HepG2 (cell line): ENCODE data around the gene AMPD2. TPM values are rescaled to one million over a fixed set of nuclear protein-coding genes. Genes with fewer than 3 reads are reported as not detected.

ENCODE experiments used
- ATAC-seq: fragments of 200-7000 bp; cut with Tn5 transposase; 3 replicates; pipeline ENCODE4 v1.9.1; 2020; ENCODE audit warnings: mild to moderate bottlenecking, moderate library complexity
- BruUV-seq: library from RNA; stranded (reverse); fragments of 400-500 nt; replicated peaks from 2 replicates; lab custom pipeline; 2021; lab: Mats Ljungman, UMichigan
- CTCF ChIA-PET: fragments of 300-600 bp; formaldehyde crosslinking; extraction: SDS; loops from one replicate; lab custom pipeline; 2021; ENCODE audit warnings: low total read pairs, inconsistent platforms, low intra/inter-chr PET ratio; lab: Yijun Ruan, JAX
- POLR2A ChIA-PET: fragments of 350-600 bp; sonication (Branson Sonifier 250); formaldehyde crosslinking; loops from one replicate; lab custom pipeline; 2020; ENCODE audit warnings: antibody characterized with exemption, inconsistent platforms; lab: Yijun Ruan, JAX
- DNase-seq: peaks from one replicate; pipeline ENCODE4 v3.0.0-alpha.2; 2015; ENCODE audit warnings: low spot score
- FAIRE-seq: peaks from 3 replicates; lab custom pipeline; 2011; peaks lifted over from hg19 to GRCh38; lab: Jason Lieb, UNC
- H2AFZ ChIP-seq: one replicate; pipeline ENCODE4 v1.6.1; 2011; ENCODE audit warnings: low read length, inconsistent platforms
- H3K27ac ChIP-seq: fragments of 300-600 bp; 3 replicates; pipeline ENCODE4 v1.8.0; 2011; ENCODE audit warnings: mixed run types, mild to moderate bottlenecking, mixed read lengths, low read length, inconsistent platforms; ENCODE audit not compliant: insufficient read depth; ENCODE audit errors: extremely low read length
- H3K27me3 ChIP-seq, 2 experiments: fragments of 200-600 bp in 1 of 2; 2 replicates in 1 of 2; 3 replicates in 1 of 2; pipeline versions ENCODE4 v1.6.0 to v1.8.0; 2011; ENCODE audit warnings: low read length in 2 of 2, mild to moderate bottlenecking in 2 of 2, moderate library complexity in 2 of 2, inconsistent platforms in 1 of 2; ENCODE audit not compliant: insufficient read depth in 2 of 2, control insufficient read depth in 1 of 2
- H3K36me3 ChIP-seq, 2 experiments: fragments of 200-600 bp in 1 of 2; replicated peaks in 1 of 2; 2 replicates in 1 of 2; 3 replicates in 1 of 2; pipeline versions ENCODE4 v1.5.1 to v1.8.0; 2011; ENCODE audit warnings: low read length in 2 of 2, inconsistent platforms in 1 of 2; ENCODE audit not compliant: insufficient read depth in 2 of 2, control insufficient read depth in 1 of 2
- H3K4me1 ChIP-seq: 2 replicates; pipeline ENCODE4 v1.5.1; 2012; ENCODE audit warnings: low read length, inconsistent platforms; ENCODE audit not compliant: insufficient read depth
- H3K4me2 ChIP-seq: 2 replicates; pipeline ENCODE4 v1.6.0; 2011; ENCODE audit warnings: low read depth, low read length, inconsistent platforms
- H3K4me3 ChIP-seq, 3 experiments: fragments of 200-600 bp in 1 of 3; sonication (generic), shearing (Covaris generic) in 1 of 3; replicated peaks in 1 of 3; 2 replicates each; pipeline ENCODE4 v1.5.1; 2011 to 2016; ENCODE audit warnings: low read length in 3 of 3, inconsistent platforms in 2 of 3, low read depth in 2 of 3, mild to moderate bottlenecking in 2 of 3, control low read depth in 1 of 3, mixed read lengths in 1 of 3; ENCODE audit not compliant: insufficient read depth in 1 of 3
- H3K79me2 ChIP-seq: one replicate; pipeline ENCODE4 v1.6.1; 2011; ENCODE audit warnings: low read length, inconsistent platforms; ENCODE audit not compliant: insufficient read depth
- H3K9ac ChIP-seq: 2 replicates; pipeline ENCODE4 v1.6.0; 2011; ENCODE audit warnings: mild to moderate bottlenecking, low read depth, low read length, inconsistent platforms; ENCODE audit not compliant: insufficient read depth
- H3K9me3 ChIP-seq: 2 replicates; pipeline ENCODE4 v1.5.1; 2012; ENCODE audit warnings: mild to moderate bottlenecking, low read length
- H4K20me1 ChIP-seq: 2 replicates; pipeline ENCODE4 v1.6.0; 2011; ENCODE audit warnings: inconsistent platforms, mild to moderate bottlenecking, low read length, moderate library complexity; ENCODE audit not compliant: insufficient read depth
- CC2D1A ChIP-seq: sonication (generic); formaldehyde crosslinking; IDR thresholded peaks from 2 replicates; pipeline ENCODE4 v1.8.1; 2023; ENCODE audit warnings: mild to moderate bottlenecking, missing genetic modification reagents
- CHD4 ChIP-seq: fragments of 200-600 bp; sonication (generic); IDR thresholded peaks from 2 replicates; pipeline ENCODE4 v1.7.0; 2017; ENCODE audit warnings: mild to moderate bottlenecking, low read length, borderline replicate concordance
- DMAP1 ChIP-seq: IDR thresholded peaks from 2 replicates; pipeline ENCODE4 v1.6.1; 2016
- DNMT3B ChIP-seq: conservative IDR thresholded peaks from 2 replicates; pipeline ENCODE4 v1.6.1; 2016; ENCODE audit warnings: missing biosample characterization, control low read depth
- HOXD1 ChIP-seq: sonication (generic); formaldehyde crosslinking; IDR thresholded peaks from 2 replicates; pipeline ENCODE4 v1.5.0; 2020; ENCODE audit warnings: missing genetic modification reagents
- KDM6A ChIP-seq: IDR thresholded peaks from 2 replicates; pipeline ENCODE4 v1.6.1; 2016; ENCODE audit warnings: low read depth
- MYNN ChIP-seq: sonication (generic); formaldehyde crosslinking; IDR thresholded peaks from 2 replicates; pipeline ENCODE4 v1.4.0; 2020; ENCODE audit warnings: mild to moderate bottlenecking, low read depth, missing genetic modification reagents
- NBN ChIP-seq: fragments of 450-650 bp; conservative IDR thresholded peaks from 2 replicates; pipeline ENCODE4 v1.6.1; 2017
- PITX1 ChIP-seq: sonication (generic); formaldehyde crosslinking; IDR thresholded peaks from 2 replicates; pipeline ENCODE4 v1.5.1; 2020; ENCODE audit warnings: mild to moderate bottlenecking, missing genetic modification reagents
- PTBP1 ChIP-seq: fragments of 200-400 bp; formaldehyde crosslinking; IDR thresholded peaks from 2 replicates; pipeline ENCODE4 v1.6.1; 2018; ENCODE audit warnings: low read length, low read depth; ENCODE audit not compliant: poor library complexity, severe bottlenecking
- ZFP36L1 ChIP-seq: sonication (generic); formaldehyde crosslinking; IDR thresholded peaks from 2 replicates; pipeline ENCODE4 v1.8.0; 2022; ENCODE audit warnings: mild to moderate bottlenecking, missing genetic modification reagents, moderate library complexity
- ZFP41 ChIP-seq: sonication (generic); formaldehyde crosslinking; IDR thresholded peaks from 2 replicates; pipeline ENCODE4 v1.4.0; 2020; ENCODE audit warnings: mild to moderate bottlenecking, missing genetic modification reagents, borderline replicate concordance
- ZNF17 ChIP-seq: sonication (generic); formaldehyde crosslinking; IDR thresholded peaks from 2 replicates; pipeline ENCODE4 v1.5.0; 2020; ENCODE audit warnings: mild to moderate bottlenecking, missing genetic modification reagents
- ZNF282 ChIP-seq: fragments of 450-650 bp; IDR thresholded peaks from 2 replicates; pipeline ENCODE4 v1.6.1; 2018; ENCODE audit not compliant: partially characterized antibody
- ZNF33A ChIP-seq: sonication (generic); formaldehyde crosslinking; IDR thresholded peaks from 2 replicates; pipeline ENCODE4 v1.5.1; 2020; ENCODE audit warnings: missing genetic modification reagents, mild to moderate bottlenecking, moderate library complexity, borderline replicate concordance
- ZNF564 ChIP-seq: sonication (generic); formaldehyde crosslinking; IDR thresholded peaks from 2 replicates; pipeline ENCODE4 v1.8.1; 2023; ENCODE audit warnings: mild to moderate bottlenecking, missing genetic modification reagents
- ZNF773 ChIP-seq: sonication (generic); formaldehyde crosslinking; IDR thresholded peaks from 2 replicates; pipeline ENCODE4 v1.4.0; 2020; ENCODE audit warnings: missing genetic modification reagents, borderline replicate concordance
- ZNF891 ChIP-seq: sonication (generic); formaldehyde crosslinking; IDR thresholded peaks from 2 replicates; pipeline ENCODE4 v1.5.0; 2020; ENCODE audit warnings: mild to moderate bottlenecking, missing genetic modification reagents
- WGBS: methylation state at CpG from one replicate; pipeline ENCODE4 v1.1.6; 2017; ENCODE audit warnings: low lambda C conversion rate; 5-methylcytosine and 5-hydroxymethylcytosine counted together
- in situ Hi-C: cut with HindIII; loops from 2 replicates; pipeline ENCODE4 v1.10.0; 2017; ENCODE audit warnings: low pct_unique_long_range_greater_than_20kb; ENCODE audit not compliant: extremely low pct_ligation_motif_present
- intact Hi-C: fragments of 100-400 bp; cut with micrococcal nuclease; formaldehyde crosslinking; loops from one replicate; pipeline ENCODE4 v1.10.0; 2022; ENCODE audit not compliant: unreplicated experiment
- polyA plus RNA-seq, 8 experiments: library from polyadenylated mRNA; depleted of rRNA in 3 of 8; stranded (reverse) in 7 of 8; unstranded in 1 of 8; fragments of >200 nt; fragmentation: Illumina TruSeq in 4 of 8; extraction: Trizol in 4 of 8; gene quantifications; 2 replicates each; pipeline versions ENCODE4 v1.2.1 to v1.2.3, GENCODE V29; 2011 to 2016; ENCODE audit warnings: low read depth in 4 of 8, missing spikeins in 1 of 8, mixed read lengths in 1 of 8; ENCODE audit not compliant: insufficient read depth in 1 of 8
- total RNA-seq, 5 experiments: library from RNA; depleted of rRNA; stranded (reverse); fragments of >200 nt; fragmentation: Illumina TruSeq; extraction: Trizol; gene quantifications; 2 replicates each; pipeline ENCODE4 v1.2.3, GENCODE V29; 2016; ENCODE audit warnings: low read depth in 1 of 5
- TF ChIP-seq, protein P1 (sequence below): sonication (generic); formaldehyde crosslinking; IDR thresholded peaks from 2 replicates; pipeline ENCODE4 v1.4.0; 2020; ENCODE audit warnings: missing genetic modification reagents
- TF ChIP-seq, protein P2 (sequence below): IDR thresholded peaks from 2 replicates; pipeline ENCODE4 v1.6.1; 2012; ENCODE audit warnings: low read depth, low read length, improper control_type of control experiment

AMPD2 gene
- total and polyA plus RNA-seq, 2 of the 13 experiments (the other 11 are each of a cell fraction or from before 2014, with no cell fraction given), result 62.3 to 82.0 TPM

DNA sequence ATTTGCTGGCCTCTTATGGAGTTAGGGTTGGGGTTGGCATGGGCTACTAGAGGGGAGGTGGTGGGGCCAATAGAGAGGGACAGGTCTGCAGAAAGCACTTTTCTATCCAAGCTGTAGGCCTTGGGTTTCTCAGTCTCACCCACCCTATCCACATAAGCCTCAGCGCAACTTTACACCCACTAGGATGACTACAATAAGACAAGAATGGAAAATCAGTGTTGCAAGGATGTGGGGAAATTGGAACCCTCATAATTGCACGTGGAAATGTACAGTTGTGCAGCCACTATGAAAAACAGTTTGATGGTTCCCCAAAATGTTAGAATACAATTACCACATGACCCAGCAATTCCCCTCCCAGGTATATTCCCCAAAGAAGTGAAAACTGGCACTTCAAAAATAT lies 22.2 kb downstream of the AMPD2 start:
- Histone ChIP-seq H3K4me2 (no peak overlapping the region), H3K79me2 (no peaks in the 10 kb centered on the region), H3K9me3 (no peaks in the 10 kb centered on the region), H3K27ac (no peak overlapping the region), H3K4me1 (peaks cover 27% of the 10 kb centered on the region), H4K20me1 (no peaks in the 10 kb centered on the region), H3K27me3 (0 out of 5 replicates have a peak, but pooled peaks cover 0 to 3% of the 10 kb centered on the region in 2 experiments), H3K4me3 (no peak overlapping the region), H3K36me3 (no peaks in the 10 kb centered on the region), H2AFZ (no peak overlapping the region), H3K9ac (no peak overlapping the region)
- intact Hi-C loops, result loop anchor here (2.0 to 5.0 kb wide), 2 partner anchors 63 to 350 kb away; no protein-coding TSS in a partner anchor
- no TSS peak for BruUV-seq
- DNase-seq, result no peak
- POLR2A ChIA-PET, result interaction anchor here (3.8 kb wide), 1 partner anchor 93 kb away, joined by 23 read pairs; the partner anchor contains the start of gene GNAI3
- no peak for ATAC-seq
- CTCF ChIA-PET, result interaction anchor here (2.6 kb wide), 1 partner anchor 132 kb away, joined by 26 read pairs; no protein-coding TSS in a partner anchor
- 50% methylated on average over 2 of the region's 2 CpGs for WGBS
- in situ Hi-C loops, result loop anchor here (5.0 to 10.0 kb wide), 3 partner anchors 65 to 343 kb away; partner anchors contain the start of gene AHCYL1
- FAIRE-seq, result no peak
- TF ChIP-seq DNMT3B (CRISPR knock-in tag) (no peak), ZNF773 (CRISPR knock-in tag) (no peak), ZFP36L1 (CRISPR knock-in tag) (no peak), ZNF282 (no peak), ZNF564 (CRISPR knock-in tag) (no peak), CC2D1A (no peak), NBN (no peak), CHD4 (no peak), HOXD1 (CRISPR knock-in tag) (no peak), ZNF33A (no peak), DMAP1 (CRISPR knock-in tag) (no peak), KDM6A (CRISPR knock-in tag) (no peak), ZNF891 (CRISPR knock-in tag) (no peak), ZNF17 (CRISPR knock-in tag) (no peak), MYNN (CRISPR knock-in tag) (no peak), PITX1 (CRISPR knock-in tag) (no peak), ZFP41 (CRISPR knock-in tag) (no peak), PTBP1 (no peak)
- TF ChIP-seq, protein P1, sequence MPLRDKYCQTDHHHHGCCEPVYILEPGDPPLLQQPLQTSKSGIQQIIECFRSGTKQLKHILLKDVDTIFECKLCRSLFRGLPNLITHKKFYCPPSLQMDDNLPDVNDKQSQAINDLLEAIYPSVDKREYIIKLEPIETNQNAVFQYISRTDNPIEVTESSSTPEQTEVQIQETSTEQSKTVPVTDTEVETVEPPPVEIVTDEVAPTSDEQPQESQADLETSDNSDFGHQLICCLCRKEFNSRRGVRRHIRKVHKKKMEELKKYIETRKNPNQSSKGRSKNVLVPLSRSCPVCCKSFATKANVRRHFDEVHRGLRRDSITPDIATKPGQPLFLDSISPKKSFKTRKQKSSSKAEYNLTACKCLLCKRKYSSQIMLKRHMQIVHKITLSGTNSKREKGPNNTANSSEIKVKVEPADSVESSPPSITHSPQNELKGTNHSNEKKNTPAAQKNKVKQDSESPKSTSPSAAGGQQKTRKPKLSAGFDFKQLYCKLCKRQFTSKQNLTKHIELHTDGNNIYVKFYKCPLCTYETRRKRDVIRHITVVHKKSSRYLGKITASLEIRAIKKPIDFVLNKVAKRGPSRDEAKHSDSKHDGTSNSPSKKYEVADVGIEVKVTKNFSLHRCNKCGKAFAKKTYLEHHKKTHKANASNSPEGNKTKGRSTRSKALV (CRISPR knock-in tag), result no peak
- TF ChIP-seq, protein P2, sequence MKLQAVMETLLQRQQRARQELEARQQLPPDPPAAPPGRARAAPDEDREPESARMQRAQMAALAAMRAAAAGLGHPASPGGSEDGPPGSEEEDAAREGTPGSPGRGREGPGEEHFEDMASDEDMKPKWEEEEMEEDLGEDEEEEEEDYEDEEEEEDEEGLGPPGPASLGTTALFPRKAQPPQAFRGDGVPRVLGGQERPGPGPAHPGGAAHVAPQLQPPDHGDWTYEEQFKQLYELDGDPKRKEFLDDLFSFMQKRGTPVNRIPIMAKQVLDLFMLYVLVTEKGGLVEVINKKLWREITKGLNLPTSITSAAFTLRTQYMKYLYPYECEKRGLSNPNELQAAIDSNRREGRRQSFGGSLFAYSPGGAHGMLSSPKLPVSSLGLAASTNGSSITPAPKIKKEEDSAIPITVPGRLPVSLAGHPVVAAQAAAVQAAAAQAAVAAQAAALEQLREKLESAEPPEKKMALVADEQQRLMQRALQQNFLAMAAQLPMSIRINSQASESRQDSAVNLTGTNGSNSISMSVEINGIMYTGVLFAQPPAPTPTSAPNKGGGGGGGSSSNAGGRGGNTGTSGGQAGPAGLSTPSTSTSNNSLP, result no peak
